ENCODE data around the gene USP32.

- TF ChIP-seq, protein P1, sequence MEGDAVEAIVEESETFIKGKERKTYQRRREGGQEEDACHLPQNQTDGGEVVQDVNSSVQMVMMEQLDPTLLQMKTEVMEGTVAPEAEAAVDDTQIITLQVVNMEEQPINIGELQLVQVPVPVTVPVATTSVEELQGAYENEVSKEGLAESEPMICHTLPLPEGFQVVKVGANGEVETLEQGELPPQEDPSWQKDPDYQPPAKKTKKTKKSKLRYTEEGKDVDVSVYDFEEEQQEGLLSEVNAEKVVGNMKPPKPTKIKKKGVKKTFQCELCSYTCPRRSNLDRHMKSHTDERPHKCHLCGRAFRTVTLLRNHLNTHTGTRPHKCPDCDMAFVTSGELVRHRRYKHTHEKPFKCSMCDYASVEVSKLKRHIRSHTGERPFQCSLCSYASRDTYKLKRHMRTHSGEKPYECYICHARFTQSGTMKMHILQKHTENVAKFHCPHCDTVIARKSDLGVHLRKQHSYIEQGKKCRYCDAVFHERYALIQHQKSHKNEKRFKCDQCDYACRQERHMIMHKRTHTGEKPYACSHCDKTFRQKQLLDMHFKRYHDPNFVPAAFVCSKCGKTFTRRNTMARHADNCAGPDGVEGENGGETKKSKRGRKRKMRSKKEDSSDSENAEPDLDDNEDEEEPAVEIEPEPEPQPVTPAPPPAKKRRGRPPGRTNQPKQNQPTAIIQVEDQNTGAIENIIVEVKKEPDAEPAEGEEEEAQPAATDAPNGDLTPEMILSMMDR (IDR thresholded peaks at IDR 0.05), result no peak
- no peak for TF ChIP-seq POLR2A (IDR thresholded peaks at IDR 0.05)
Observed at GRCh38 chr17:60369727-60370126, 22.2 kb downstream of the USP32 start.
